Fibroblast of the aortic adventitia (primary cell): ENCODE data around the gene PLEKHA4. TPM values are rescaled to one million over a fixed set of nuclear protein-coding genes. Genes with fewer than 3 reads are reported as not detected.
A peak's percentile ranks its signal among the peaks of the same experiment; 100 is the strongest.
"Not testable (repeated sequence)": the region's sequence is repeated elsewhere in the genome, so short reads cannot be mapped to it uniquely, and the experiment has no call there.

Source experiments
- DNase-seq: peaks from one replicate; pipeline ENCODE4 v3.0.0-alpha.2; 2010; ENCODE audit warnings: low read depth
- H3K4me3 ChIP-seq: 2 replicates; pipeline ENCODE4 v1.5.1; 2011; ENCODE audit warnings: low read depth, mild to moderate bottlenecking, control low read depth, low read length, moderate library complexity
- CTCF ChIP-seq: IDR thresholded peaks from 2 replicates; pipeline ENCODE4 v1.5.1; 2011; ENCODE audit warnings: mild to moderate bottlenecking, low read length, control low read depth, inconsistent platforms; ENCODE audit not compliant: insufficient read depth
- small RNA-seq: library from RNA; depleted of rRNA; stranded (forward); fragments of <200 nt; gene quantifications from one replicate; pipeline ENCODE3, GENCODE V24; 2012
- total RNA-seq: library from RNA; depleted of rRNA; stranded (reverse); fragments of >200 nt; gene quantifications from 2 replicates; pipeline ENCODE4 v1.2.3, GENCODE V29; 2012; ENCODE audit warnings: low replicate concordance

The PLEKHA4 gene
- total RNA-seq, 1 donor: 28.9 TPM

GRCh38 chr19:48796298-48797083 is 71.9 kb downstream of the PLEKHA4 start:
- H3K4me3 ChIP-seq: no peak overlapping the region
- no peak for TF ChIP-seq CTCF
- DNase-seq: no peak

GRCh38 chr19:48795685-48796070 is 72.7 kb downstream of the PLEKHA4 start:
- H3K4me3 ChIP-seq: no peak overlapping the region
- TF ChIP-seq CTCF: no peak
- no peak for DNase-seq

GRCh38 chr19:48795055-48795684 is 73.2 kb downstream of the PLEKHA4 start:
- H3K4me3 ChIP-seq: peak overlapping the region; percentile 63
- peak; percentile 94 for DNase-seq
- TF ChIP-seq CTCF: peak; percentile 89

GRCh38 chr19:48794291-48794690 is 74.1 kb downstream of the PLEKHA4 start:
- no peak overlapping the region for H3K4me3 ChIP-seq
- TF ChIP-seq CTCF: no peak
- no peak for DNase-seq

- no peak for DNase-seq
- no peak for TF ChIP-seq CTCF
- no peak overlapping the region for H3K4me3 ChIP-seq
These were observed 75.1 kb downstream of the PLEKHA4 start for GRCh38 chr19:48793271-48793670.

- DNase-seq: not testable (repeated sequence)
These were observed 81.1 kb downstream of the PLEKHA4 start for GRCh38 chr19:48787331-48787730.

More at GRCh38 chr19:48787331-48787730, 81.1 kb downstream of the PLEKHA4 start:
- H3K4me3 ChIP-seq: not testable (repeated sequence)

Small RNA genes within 50 kb of the gene (small RNA-seq; reads per million reads assigned to genes)
- not detected for gene RNU6-317P

Other genes starting within 250 kb of the PLEKHA4 start
- 1,782 and 2,036 TPM in 2 replicates for gene RPL18, start 249.4 kb downstream of the PLEKHA4 start, total RNA-seq
- 10.9 and 16.3 TPM in 2 replicates for gene SPHK2, start 249.1 kb downstream of the PLEKHA4 start, total RNA-seq
- 20.9 and 48.8 TPM in 2 replicates for gene DBP, start 231.2 kb downstream of the PLEKHA4 start, total RNA-seq
- gene CA11, start 222.4 kb downstream of the PLEKHA4 start, total RNA-seq: 2.3 and 14.5 TPM in 2 replicates
- 0.09 TPM in 1 of 2 replicates, not detected in the other for gene NTN5, start 195.6 kb downstream of the PLEKHA4 start, total RNA-seq
- not detected in 2 replicates for gene FUT2, start 172.6 kb downstream of the PLEKHA4 start, total RNA-seq
- gene MAMSTR, start 148.9 kb downstream of the PLEKHA4 start, total RNA-seq: 2.5 and 8.0 TPM in 2 replicates
- 0.16 and 0.45 TPM in 2 replicates for gene RASIP1, start 128.0 kb downstream of the PLEKHA4 start, total RNA-seq
- gene IZUMO1, start 121.7 kb downstream of the PLEKHA4 start, total RNA-seq: not detected in 2 replicates
- under 0.01 TPM in 1 of 2 replicates, not detected in the other for gene FUT1, start 116.0 kb downstream of the PLEKHA4 start, total RNA-seq
- gene FGF21, start 113.1 kb downstream of the PLEKHA4 start, total RNA-seq: not detected in 2 replicates
- gene BCAT2, start 57.6 kb downstream of the PLEKHA4 start, total RNA-seq: 9.6 and 30.4 TPM in 2 replicates
- 3.6 and 25.5 TPM in 2 replicates for gene HSD17B14, start 32.1 kb downstream of the PLEKHA4 start, total RNA-seq
- gene PPP1R15A, start 3.8 kb upstream of the PLEKHA4 start, total RNA-seq: 45.8 and 53.6 TPM in 2 replicates
- 0.54 TPM in 1 of 2 replicates, not detected in the other for gene TULP2, start 30.1 kb upstream of the PLEKHA4 start, total RNA-seq
- gene NUCB1, start 31.7 kb upstream of the PLEKHA4 start, total RNA-seq: 267 and 932 TPM in 2 replicates
- not detected in 2 replicates for gene DHDH, start 65.1 kb upstream of the PLEKHA4 start, total RNA-seq
- gene BAX, start 86.3 kb upstream of the PLEKHA4 start, total RNA-seq: 15.5 and 45.8 TPM in 2 replicates
- 5,494 and 8,302 TPM in 2 replicates for gene FTL, start 96.7 kb upstream of the PLEKHA4 start, total RNA-seq
- gene GYS1, start 124.7 kb upstream of the PLEKHA4 start, total RNA-seq: 5.5 and 38.6 TPM in 2 replicates
- gene RUVBL2, start 125.3 kb upstream of the PLEKHA4 start, total RNA-seq: 16.3 and 119 TPM in 2 replicates
- gene LHB, start 148.5 kb upstream of the PLEKHA4 start, total RNA-seq: not detected in 2 replicates
- gene CGB3, start 155.7 kb upstream of the PLEKHA4 start, total RNA-seq: not detected in 2 replicates
- not detected in 2 replicates for gene CGB2, start 163.3 kb upstream of the PLEKHA4 start, total RNA-seq
- not detected in 2 replicates for gene CGB1, start 168.3 kb upstream of the PLEKHA4 start, total RNA-seq
- gene CGB5, start 175.2 kb upstream of the PLEKHA4 start, total RNA-seq: not detected in 2 replicates
- gene CGB8, start 180.5 kb upstream of the PLEKHA4 start, total RNA-seq: not detected in 2 replicates
- gene CGB7, start 189.1 kb upstream of the PLEKHA4 start, total RNA-seq: 0.09 TPM in 1 of 2 replicates, not detected in the other
- gene NTF4, start 196.2 kb upstream of the PLEKHA4 start, total RNA-seq: not detected in 2 replicates
- not detected in 2 replicates for gene KCNA7, start 204.1 kb upstream of the PLEKHA4 start, total RNA-seq
- gene SNRNP70, start 216.8 kb upstream of the PLEKHA4 start, total RNA-seq: 111 and 129 TPM in 2 replicates
- gene LIN7B, start 245.8 kb upstream of the PLEKHA4 start, total RNA-seq: 2.2 and 3.7 TPM in 2 replicates